GM21737 (cell line): ENCODE measurements around the gene TTC6.
"Not testable (repeated sequence)": the region's sequence is repeated elsewhere in the genome, so short reads cannot be mapped to it uniquely, and the experiment has no call there.

Experiments used
- ATAC-seq: cut with Tn5 transposase; IDR thresholded peaks from one replicate; pipeline ENCODE4 v1.9.1; 2021; ENCODE audit warnings: mild to moderate bottlenecking, moderate library complexity; ENCODE audit not compliant: unreplicated experiment

The TTC6 gene, protein sequence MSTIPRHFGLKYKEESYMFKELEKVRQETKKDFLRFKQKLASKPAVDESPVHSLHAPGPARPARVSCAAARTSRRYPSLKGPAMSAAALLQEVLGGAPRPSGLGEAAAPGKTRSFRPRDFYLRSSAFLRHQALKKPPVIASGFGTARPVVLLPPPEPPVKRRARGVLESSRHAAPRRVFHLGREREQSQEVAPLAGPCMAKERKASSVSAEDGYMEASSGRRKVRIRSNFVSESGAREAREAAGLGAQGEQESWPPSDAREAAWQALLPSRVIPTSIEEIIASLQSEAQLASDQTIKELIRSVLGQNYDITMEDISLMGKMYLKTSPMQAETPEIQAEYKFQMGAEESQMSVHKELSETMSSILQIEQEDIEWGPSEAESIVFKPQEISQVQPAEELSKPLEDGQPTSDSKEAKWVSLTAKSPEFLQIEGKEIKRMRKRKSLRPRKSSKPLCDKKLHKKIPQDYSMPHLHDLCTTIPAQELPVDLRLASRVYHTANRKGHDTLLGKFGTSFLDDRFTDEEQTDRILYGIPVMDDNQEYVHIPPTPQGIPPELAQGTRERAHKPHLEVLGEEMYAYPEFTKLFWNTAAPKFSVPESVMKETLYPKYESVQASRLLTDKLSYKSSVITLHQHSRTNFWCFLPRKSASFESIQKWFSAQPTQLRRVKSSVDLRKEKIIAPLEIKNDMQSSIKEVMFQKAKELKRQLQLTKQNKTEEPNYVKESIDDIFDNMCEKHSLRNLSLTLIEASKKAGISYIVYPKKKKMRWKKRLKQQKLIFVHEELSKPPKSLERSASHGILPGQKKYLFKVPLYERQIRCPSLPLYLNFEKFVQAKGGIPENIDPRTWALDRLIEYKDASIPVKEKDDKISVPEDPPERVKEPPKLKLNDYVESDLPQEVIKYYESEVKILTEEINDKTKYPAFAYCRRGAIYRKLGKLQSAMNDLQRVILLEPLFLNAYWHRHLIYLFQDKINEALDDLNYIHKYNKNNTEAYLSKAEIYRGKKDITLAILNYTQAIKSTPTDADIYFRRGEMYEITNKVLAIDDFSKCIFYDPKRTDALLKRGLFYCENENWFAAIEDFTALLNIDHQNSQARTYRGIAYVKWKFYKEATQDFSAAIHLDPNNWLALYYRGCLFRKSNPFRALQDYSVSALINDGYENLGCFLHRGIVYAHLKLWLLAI (N-terminal part only)

GRCh38 chr14:37594971-37595808 is at the start of gene TTC6, which contains the start of gene FOXA1:
TTC6 (plus strand) TSS chr14:37595629; CDS start chr14:37622065, 26,436 bp downstream.
FOXA1 (minus strand) TSS chr14:37595249; CDS start chr14:37594972, 277 bp downstream.
- no peak for ATAC-seq

- ATAC-seq = no peak
Observed at GRCh38 chr14:37546621-37547447, 48.6 kb upstream of the TTC6 start.

GRCh38 chr14:37550511-37550910 is 44.9 kb upstream of the TTC6 start:
- ATAC-seq = no peak

GRCh38 chr14:37551119-37551518 is 44.3 kb upstream of the TTC6 start:
- ATAC-seq = no peak

- ATAC-seq = no peak
Observed at GRCh38 chr14:37553935-37554550, 41.4 kb upstream of the TTC6 start.

DNA sequence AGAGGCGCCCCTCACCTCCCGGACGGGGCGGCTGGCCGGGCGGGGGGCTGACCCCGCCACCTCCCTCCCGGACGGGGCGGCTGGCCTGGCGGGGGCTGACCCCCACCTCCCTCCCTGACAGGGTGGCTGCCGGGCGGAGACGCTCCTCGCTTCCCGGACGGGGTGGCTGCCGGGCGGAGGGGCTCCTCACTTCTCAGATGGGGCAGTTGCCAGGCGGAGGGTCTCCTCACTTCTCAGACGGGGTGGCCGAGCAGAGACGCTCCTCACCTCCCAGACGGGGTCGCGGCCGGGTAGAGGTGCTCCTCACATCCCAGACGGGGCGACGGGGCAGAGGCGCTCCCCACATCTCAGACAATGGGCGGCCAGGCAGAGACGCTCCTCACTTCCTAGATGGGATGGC is 39.8 kb upstream of the TTC6 start:
- ATAC-seq = not testable (repeated sequence)

- ATAC-seq = no peak
Observed at GRCh38 chr14:37558740-37559139, 36.7 kb upstream of the TTC6 start.

DNA sequence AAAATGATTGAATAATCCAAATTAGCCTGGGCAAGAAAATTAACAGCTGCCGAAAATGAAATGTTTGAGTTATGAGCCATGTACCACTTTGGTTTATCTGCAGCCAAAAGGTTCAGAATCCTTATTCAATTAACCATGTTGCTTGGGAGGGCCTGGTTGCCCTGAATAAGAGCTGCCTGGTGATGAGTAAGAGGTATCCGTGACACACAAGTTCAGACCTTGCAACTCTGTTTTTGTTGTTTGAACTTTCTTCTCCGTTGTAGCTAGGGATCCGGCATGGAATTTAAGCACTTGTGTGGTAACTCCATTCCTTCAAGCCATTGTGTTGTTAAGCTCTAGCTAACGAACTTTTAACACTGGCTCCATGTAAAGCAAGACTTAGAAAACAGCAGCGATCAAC is 36.0 kb upstream of the TTC6 start:
- no peak for ATAC-seq

GRCh38 chr14:37563189-37563588 is 32.2 kb upstream of the TTC6 start:
- no peak for ATAC-seq

DNA sequence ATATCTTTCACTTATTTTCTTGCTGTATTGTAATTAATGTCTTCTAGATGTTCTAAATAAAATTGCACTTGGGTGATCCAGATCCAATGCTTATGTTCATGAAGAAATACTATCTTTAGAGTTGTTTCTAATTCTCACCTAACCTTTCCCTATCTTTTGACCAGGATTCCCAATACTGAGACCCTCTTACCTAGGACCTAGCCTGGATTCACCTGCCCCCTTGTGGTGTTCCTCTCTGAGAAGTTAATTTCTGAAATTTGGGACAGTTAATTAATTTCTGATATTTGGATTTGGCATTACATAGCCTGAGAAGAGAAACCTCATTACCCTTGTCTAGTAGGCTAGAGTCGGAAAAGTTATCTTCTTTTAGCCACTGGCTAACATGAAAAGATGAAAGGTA is 29.9 kb upstream of the TTC6 start:
- ATAC-seq = no peak

DNA sequence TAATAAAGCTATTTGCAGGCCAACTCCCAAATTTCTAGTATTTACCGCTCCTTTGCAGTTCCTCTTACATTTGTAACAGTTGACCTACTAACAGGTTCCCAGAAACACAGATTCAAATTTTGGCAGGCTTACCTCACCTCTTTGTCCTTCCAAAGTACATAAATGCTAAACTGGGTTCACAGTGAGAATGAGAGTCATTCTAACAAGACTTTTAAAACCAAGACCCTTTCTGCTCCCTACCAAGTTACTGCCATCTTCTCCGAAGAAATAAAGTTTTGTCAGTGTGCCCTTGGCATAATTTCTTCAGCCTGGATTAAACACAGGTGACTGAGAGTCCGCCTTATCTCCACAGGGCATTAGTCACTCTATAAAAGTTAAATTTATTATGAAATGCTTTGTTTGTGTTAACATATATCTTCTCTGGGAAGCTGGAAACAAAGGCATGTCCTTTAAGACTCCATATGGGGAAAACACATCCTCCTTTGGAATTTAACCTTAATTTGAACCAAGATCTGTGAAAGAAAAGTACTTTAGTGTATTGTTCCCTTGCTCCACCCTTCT is 28.5 kb upstream of the TTC6 start:
- no peak for ATAC-seq

DNA sequence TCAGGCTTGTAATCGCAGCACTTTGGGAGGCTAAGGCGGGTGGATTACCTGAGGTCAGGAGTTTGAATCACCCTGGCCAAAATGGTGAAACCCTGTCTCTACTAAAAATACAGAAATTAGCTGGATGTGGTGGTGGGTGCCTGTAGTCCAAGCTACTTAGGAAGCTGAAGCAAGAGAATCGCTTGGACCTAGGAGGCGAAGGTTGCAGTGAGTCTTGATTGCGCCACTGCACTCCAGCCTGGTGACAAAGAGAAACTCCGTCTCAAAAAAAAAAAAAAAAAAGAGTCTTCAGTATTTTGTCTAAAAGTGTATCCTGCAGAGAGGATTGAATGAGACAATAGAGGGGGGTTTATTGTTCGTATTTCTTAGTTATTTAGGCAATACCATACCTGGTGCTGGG is 25.7 kb upstream of the TTC6 start:
- ATAC-seq = no peak

DNA sequence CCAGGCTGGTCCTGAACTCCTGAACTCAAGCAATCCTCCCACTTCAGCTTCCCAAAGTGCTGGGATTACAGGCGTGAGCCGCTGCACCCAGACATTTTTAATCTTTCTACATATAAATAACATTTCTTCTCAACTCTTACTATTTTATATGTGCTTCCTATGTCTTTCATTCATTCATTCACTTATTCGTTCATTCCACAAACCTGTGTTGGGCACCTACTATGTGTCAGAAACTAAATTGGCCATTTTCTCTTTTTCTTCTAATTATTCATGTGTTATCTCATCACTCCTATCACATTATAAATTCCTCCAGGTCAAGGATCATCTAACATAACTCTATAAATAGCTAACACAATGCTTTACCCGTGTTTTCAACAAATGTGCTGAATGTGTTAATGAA is 24.0 kb upstream of the TTC6 start:
- no peak for ATAC-seq

- ATAC-seq = no peak
Observed at GRCh38 chr14:37573356-37573755, 22.1 kb upstream of the TTC6 start.

GRCh38 chr14:37579274-37579673 is 16.2 kb upstream of the TTC6 start:
- no peak for ATAC-seq

DNA sequence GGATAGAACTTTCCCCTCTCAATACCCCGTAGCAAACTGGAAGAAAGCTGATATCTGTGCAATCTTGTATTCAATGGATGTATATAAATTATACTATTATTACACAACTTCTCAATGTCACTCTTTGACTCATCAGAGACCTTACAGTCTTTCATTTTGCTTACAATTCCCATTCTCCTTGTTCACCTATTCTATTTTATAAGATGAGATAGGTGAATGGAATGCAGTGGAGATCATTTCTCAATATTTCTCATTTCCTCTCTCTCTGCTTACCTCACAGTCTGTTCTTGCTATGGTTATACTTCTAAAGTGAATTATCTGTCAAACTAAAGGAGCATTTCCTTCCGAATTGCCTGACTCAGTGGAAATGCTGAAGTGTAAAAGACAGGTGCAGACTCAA is 15.3 kb upstream of the TTC6 start:
- no peak for ATAC-seq

DNA sequence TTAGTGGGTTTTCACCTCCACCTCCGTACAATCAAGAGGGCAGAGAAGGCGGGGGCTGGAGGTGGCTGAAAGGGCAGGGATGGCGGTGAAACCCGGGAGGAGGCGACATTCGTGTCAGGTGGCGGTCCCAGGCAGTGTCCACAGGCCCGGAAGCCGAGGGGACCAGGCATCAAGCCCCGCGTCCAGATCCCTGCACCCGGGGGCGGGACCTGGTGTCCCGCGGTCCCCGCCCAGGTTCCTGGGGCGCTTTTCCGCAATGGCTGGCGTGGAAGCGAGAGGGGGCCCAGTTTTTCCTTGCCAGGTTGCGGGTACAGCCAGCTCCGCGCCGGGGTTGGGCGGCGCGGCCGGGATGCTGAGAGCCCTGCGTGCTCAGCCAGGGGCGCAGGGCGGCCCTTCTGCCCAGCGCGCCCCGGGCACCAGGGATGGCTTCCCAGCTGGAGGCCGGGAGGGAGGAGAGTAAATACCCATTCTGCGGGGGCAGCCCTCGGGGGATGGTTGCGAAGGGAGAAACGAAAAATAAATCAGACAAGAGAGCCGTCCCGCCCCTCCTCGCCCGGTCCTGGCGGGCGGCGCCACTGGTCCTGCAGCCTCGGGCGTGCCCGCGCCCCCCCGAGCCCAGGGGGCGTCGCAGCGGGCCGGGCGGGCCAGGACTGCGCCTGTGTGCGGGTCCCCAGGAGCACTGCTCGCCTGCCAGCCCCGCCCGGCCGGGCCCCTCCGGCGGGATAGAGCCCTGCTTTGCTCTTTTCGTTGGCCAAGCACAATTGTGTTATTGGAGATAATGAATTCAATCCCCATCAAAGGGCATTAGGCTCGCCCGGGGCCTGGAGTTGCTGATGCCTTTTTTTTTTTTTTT is 11.8 kb upstream of the TTC6 start:
- ATAC-seq = no peak
